ENCODE results near the gene TRIM44.
"Not testable (repeated sequence)": the region's sequence is repeated elsewhere in the genome, so short reads cannot be mapped to it uniquely, and the experiment has no call there.

The TRIM44 gene

DNA sequence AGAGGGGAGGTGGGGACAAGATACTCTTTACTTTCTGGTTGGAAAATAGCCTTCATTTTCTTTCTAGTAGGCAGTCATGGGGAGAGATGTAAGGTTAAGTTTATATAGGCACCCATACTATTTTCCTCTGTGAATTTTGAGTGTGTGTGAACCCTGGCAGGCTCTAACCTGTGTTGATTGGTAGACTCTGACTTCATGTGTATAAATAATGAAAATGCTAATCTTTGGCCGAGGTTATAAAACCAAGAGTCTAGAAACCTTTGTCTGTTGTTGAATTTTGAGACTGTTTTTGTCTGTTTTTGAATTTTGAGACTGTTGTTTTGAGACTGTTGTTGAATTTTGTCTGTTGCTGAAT is 14.0 kb downstream of the TRIM44 start:
- no peak for DNase-seq

DNA sequence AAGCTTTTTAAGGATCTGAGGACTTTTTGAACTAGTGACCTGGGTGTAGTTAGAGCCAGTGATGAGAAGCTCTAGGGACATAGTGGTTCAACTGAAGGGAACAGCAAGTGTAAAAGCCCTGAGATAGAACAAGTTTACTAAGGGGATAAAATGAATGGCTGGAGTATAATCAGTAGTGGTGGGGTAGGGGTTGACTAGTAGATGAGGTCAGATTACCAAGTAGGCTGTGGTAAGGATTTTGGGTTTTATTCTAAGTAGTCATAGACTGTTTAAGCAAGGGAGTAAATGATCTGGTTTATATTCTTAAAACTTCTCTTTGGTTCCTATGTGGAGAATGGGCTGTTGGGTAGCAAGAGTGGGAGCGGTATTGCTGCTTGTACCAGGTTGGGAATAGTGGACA is 15.3 kb downstream of the TRIM44 start:
- no peak for DNase-seq

DNA sequence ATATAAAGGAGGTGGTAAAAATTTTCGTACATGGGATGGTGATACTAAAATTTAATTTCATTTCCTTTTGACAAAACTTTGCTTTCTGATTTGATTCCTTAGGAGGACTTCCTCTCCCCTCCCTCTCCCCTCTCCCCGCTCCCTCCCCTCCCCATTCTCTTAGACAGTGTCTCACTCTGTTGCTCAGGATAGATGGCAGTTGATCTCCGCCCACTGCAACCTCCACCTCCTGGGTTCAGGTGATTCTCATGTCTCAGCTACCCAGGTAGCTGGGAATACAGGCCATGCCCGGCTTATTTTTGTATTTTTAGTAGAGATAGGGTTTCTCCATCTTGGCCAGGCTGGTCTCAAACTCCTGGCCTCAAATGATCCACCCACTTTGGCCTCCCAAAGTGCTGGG is 15.9 kb downstream of the TRIM44 start:
- no peak for DNase-seq

DNA sequence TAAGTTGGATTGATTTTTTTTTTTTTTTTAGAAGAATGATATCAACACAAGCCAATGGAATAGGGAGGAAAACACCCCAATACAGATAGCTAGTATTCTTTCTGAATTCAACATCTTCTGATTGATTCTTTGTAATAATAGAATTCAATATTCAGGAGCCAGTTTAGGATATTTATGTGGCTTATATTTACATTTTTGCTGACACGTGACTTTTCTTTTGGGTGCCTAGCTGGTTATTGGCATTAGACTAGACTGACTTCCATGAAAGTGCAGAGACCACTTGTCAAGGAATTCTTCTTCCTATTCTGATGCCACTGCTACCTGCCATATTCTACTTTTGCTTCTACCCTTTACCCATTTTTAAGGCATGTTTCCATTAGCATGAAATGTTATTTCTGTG is 16.4 kb downstream of the TRIM44 start:
- no peak for DNase-seq

DNA sequence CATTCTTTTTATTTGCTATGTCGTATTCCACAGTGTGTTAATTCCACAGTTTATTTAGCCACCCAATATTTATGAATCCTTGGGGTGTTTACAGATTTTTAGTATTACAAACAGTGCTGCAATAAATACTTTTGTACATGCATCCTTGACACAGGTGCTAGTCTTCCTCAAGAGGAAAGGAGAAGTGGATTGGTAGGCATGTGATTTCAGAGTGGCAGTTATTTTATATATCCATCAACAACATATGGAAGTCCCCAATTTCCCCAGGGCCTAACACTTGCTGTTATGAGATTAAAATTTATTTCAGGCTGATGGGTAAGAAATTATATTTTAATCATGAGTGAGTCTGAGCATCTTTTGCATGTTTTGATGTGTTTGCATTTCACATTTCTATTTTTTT is 17.9 kb downstream of the TRIM44 start:
- DNase-seq: no peak

DNA sequence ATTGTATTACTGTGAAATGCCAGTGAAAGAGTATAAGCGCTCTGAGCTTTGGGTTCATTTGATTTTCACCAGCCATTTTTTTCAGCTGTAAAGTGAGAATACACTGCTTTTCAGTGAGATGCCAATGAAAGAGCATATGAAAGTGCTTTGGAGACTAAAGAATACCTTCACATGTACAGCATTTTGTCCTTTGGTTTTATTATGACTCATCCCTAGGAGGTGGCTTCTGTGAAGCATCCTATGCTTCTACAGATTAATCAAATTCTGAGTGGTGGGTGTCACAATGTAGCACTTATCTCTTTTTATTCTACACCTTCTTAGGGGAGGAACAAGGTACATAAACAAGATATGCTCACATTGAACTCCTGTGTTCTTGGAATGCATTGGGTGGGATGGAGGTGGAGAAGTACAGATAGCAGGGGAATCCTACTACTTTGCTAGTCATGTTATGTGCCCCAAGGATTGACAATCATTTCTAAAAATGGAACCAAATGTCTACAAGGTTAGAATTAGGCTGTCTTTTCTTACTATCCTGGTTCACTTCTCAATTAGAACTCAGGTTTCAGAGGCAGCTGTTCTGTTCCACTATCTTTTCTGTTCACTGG is 18.7 kb downstream of the TRIM44 start:
- DNase-seq: no peak

DNA sequence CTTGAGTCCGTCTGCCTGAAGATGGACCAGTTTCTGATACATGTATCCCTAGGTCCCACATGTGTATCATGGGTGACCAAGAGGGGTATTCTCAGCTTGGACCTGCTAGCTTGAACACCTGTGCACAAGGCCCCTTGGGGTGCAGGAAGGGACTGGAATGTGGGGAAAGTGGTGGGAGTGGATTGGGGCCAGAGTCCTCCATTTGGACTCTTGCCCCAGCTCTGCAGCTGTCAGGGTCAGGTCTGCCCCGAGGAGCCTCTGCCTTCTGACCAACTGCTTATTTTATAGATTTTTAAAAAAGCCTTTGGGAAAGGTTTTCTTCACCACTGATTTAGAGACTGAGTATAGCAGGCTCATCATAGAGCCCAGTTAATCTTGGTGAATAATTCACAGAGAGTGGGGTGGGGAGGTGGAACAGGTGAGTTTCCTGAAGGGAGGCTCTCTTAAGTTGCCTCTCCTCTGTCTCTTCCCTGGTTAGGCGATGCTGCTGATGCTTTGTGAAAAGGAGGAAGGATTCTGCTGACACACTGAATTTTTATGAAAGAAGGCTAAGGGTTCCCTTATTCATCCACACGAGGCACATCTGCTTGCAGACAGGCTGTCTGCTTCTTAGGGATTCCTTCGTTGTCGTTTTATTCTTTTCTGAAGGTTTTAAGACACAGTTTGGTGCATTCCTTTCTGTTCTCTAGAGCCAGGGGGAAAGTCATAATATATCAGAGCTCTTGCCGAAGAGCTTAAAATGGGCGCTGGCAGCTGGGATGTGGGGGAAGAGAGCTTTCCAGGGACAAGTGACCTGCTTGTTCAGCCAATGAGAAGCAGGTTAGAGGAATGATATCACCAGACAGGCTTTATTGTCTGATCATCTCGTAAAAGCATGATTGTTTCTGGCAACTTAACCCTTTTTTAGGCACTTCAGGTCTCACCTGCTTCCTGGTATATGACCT is 19.9 kb downstream of the TRIM44 start:
- no peak for DNase-seq

DNA sequence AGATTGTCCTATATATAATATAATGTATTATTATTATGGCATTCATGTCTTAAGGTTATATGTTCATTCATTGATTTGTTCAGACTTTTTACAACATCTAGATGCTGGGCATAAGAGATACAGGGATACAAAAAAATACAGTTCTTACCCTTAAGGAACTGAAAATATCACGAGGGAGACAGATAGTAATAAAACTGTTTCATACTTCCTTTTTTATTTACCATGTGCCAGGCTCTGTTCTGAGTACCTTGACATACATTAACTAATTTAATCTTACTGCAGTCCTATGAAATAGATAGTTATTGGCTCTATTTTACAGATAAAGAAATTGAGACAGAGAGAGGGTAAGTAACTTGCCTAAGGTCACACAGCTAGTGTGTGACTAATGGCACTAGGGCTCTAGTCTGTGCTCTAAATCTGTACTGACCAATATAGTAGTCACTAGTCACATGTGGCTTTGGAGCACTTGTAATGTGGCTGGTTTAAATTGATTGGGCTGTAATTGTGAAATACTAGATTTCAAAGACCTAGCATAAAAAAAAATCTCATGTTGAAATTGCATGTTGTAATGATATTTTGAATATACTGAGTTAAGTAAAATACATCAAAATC is 21.3 kb downstream of the TRIM44 start:
- no peak for DNase-seq

DNA sequence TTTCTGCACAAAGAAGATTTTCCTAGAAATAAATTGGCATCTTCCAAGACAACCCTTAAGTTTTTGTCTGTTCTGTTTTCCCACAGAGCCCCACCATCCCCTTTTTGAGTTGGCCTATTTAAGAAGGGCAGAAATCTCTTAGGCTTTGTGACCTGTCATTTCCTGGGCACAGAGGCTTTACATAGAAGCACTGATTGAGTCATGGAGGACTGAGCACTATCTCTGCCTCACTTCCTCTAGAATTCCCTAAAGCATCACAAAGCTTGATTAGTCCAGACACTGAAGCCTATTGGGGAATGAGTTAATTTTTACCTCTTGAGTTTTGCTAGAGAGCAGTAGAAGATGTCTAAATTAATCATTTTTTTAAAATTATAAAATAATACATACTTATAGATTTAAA is 25.4 kb downstream of the TRIM44 start:
- DNase-seq: peak; percentile 52

DNA sequence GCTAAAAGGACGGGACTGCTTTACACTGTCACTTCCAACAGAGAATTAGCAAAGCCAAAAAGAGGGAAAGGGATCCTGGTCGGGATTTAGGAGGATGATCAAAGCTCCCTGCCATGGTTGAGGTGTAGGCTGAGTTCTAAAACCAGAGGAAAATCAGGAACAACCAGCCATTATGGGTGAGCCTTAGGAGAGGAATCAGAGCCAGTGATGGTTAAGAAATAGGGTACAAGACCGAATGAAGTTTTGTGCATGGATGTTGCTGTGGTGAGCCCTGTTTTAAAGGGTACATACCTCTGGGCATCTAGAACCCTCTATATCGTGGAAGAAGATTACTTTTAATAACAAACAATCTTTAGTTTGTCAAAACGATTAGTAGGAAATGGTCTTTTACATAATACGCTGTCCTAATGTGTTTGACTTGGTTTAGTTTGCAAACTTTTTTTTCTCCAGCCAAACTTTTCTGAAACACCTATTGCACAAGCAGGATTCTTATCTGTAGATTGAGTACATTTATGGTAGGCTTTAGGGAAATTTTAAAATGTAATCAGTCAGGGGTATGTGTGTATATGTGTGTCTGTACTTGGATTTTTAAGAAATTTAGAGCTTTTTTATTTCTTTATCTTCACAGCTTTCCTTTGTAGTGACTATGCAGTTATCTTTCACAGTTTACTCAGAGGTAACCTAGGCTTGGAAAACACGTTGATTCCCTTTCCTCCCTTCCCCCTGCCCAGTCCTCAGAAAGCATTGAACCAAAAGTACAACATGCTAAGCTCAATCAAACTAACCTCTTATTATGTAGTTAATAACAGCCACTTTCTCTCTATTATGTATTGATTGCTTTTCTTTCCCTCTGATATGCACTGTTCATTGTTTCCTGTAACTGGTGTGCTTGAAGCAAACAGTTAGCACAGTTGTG is 26.8 kb downstream of the TRIM44 start:
- DNase-seq: no peak

DNA sequence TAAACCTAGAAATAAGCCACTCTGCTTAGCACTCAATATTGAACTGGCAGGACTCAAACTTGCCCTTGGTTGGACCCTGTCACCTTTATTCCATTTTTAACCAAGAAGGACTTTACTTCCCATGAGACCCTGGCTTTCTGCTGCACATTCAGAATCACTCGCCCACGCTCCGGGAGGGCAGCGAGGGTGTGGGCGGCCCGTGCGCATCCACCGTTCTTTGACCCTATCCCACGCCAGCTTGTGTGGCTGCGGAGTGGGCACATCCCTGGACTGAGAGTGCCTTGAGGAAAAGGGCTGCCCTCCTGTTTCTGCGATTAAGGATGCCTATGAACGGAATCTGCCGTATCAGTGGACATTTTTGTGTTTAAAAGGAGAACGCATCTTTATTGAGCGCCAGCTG is 39.6 kb downstream of the TRIM44 start:
- no peak for DNase-seq

DNA sequence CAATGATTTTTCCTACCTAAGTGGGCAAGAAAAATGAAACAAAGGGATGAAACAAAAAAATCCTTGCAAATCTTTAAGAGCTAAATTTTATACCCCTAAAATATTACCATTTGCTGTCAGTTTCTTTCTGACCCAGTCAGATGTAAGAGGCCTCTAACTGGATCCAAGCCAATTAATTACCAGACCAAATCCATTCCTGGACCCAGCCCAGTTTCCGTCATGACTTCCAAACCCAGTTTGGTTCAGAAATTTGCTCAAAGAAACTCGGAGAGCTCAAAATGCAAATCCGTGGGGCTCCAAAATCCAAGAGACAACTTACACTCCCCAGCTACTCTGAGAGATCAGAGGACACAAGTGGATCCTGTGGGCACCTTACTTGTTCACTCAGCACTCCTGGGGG is 46.8 kb downstream of the TRIM44 start:
- DNase-seq: no peak

DNA sequence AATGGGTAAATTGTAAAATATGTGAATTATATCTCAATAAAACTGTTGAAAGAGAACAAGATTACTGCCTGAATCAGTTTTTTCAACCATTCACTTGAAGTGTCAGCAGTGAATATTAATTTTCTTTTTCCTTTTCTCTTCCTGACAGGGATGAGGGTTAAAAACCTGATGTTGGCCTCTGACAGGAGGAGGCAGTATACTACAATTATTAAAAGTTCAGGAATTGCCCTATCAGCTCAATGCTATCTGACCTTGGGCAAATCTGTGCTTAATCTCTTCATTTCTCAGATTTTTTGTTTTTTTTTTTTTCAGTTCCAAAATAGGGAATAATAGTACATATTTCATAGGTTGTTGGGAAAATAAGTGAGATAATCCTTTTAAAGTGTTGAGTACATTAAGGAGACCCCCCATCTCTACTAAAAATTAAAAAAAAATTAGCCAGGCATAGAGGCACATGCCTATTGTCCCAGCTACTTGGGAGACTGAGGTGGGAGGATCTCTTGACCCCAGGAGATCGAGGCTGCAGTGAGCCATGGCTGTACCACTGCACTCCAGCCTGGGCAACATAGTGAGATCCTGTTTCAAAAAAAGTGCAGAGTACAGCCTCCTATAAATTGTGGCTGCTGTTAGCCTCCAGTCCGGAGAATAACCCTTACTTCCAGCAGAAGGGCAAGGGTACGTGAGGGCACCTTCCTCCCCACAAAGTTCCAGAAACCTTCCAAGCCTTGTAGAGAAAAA is 48.8 kb downstream of the TRIM44 start:
- DNase-seq: no peak

DNA sequence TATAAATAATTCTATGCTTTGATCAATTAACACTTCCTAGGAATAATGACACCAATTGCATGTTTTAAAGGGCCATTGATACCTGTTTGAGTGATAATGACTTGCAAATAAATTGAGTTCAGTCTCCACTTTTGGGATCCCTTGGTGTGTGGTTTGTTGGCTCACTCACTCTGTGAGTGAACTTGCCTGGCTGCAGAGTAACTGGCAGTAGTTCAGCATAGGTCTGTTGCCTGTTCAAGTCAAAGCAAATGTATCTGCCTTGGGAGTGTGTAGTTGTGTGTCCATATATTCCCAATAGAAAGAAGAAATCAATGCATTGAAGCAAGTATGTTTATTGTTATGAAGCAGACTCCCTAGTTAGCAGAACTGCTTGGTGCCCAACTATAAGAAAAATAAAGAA is 49.3 kb downstream of the TRIM44 start:
- no peak for DNase-seq

DNA sequence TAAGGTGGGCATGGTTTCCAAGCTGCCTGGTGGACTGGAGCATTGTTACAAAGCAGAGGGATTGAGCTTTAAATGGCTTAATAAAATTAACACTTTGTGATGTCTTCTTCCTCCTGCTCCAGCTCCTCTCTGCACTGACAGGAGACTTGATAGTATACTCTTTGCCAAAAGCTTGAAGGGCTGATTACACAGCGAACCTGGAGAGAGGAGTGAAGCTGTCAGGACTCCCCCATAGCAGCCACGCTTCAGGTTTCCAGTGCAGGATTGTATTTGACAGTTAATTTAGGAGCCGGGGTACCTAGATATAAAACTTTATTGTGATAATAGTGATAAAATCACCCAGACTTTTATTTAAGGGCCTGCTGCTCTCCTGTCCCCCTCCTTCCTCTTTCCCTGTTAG is 50.0 kb downstream of the TRIM44 start:
- DNase-seq: no peak

DNA sequence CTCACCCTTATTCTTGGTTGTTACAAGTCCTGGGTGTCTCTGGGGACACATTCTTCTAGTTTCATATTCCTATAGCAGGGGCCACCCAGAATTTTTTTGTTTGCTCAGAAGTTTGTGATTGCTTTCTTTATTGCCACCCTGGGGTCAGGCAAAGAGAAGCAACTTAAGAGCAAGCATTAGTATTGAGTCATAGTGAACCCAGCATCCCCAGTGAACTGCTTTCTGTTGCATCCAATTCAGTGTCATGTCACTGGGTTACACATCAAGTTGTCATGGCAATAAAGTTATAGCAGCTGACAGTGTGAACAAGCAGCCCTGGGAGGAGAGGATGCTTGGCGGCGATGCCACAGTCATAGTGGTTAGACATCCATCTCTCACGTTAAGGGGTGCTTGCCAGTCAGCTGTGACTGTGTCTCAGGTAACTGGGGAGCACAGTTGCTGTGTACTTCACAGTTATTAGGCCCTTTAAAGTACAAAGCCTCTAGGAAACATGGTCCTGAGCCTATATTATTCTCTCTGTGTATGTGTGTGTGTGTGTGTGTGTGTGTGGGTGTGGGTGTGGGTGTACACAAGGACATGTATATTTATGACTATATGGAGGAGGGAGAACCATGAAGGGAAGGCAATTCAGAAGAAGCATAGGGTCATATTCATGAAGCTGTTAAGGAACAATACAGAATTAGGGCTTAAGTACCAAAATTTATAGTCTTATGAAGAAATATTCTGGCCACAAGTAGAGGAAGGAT is 52.5 kb downstream of the TRIM44 start:
- DNase-seq: peak; percentile 54

DNA sequence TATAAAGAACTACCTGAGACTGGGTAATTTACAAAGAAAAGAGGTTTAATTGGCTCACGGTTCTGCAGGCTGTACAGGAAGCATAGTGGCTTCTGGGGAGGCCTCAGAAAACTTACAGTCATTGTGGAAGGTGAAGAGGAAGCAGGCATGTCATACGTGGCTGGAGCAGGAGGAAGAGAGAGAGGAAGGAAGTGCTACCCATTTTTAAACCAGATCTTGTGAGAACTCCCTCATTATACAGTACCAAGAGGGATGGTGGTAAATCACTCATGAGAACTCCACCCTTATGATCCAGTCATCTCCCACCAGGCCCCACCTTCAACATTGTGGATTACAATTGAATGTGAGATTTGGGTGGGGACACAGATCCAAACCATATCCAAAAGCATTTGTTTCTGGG is 53.1 kb downstream of the TRIM44 start:
- DNase-seq: not testable (repeated sequence)

DNA sequence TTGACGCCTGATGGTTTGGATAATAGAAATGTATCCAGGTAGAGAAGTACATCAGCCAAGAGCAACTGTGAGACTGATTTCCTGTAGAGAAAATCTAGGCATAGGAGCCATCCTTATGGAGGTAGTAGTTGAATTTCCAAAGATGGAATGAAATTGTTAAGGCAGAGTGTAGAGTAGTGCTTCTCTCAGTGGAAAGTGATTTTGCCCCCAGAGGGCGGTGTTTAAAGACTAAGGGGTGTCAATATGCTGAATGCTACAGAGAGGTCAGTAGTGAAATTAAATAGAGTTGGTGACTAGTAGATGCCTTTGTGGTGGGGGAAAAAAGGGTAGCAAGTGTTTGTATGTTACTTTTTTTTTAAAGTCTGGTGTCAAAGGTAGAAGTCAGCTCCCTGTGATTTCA is 54.5 kb downstream of the TRIM44 start:
- DNase-seq: no peak

DNA sequence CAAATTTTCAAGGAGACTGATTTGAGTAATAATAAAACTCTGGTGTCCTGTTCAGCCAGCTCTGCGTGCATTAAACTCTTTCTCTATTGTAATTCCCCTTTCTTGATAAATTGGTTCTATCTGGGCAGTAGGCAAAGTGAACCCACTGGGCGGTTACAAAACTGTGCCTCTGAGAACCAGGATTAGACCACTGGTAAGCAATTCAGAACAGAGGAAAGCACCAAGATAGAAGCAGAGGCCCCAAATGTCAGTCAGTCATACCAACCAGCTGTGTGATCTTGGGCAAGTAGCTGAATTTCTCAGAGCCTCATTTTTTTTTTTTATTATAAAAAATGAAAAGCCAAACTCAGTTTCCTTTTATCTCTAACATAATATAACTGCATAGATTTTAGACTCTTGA is 54.9 kb downstream of the TRIM44 start:
- DNase-seq: no peak

DNA sequence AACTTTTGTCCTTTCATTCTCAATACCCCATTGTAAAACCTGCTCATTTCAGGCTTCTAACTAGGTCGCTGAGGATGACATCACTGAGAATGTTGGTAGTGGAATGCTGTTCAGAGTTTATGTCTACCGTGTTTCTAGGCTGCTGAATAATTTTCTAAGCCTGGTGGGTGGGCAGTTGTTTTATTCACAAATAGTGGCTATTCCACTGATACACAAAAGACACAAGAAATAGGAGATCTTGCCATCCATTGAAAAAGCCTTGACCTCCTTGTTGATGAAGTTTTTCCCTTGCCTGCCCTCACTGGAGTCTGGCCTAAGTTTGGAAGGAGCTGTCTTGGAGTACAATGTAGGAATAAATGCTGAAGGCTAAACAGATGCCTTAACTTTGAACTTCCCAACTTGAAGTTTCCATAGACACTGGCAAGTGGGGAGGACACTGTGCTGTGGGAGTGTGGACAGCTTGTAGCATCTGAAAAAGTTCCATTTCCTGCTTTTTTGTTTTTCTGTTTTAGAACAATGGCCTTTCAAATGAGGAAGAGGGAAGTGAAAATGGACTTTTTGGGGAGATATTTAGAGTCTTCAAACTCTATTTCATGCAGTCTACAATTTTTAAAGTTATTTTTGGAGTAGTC is 59.2 kb downstream of the TRIM44 start:
- DNase-seq: no peak

DNA sequence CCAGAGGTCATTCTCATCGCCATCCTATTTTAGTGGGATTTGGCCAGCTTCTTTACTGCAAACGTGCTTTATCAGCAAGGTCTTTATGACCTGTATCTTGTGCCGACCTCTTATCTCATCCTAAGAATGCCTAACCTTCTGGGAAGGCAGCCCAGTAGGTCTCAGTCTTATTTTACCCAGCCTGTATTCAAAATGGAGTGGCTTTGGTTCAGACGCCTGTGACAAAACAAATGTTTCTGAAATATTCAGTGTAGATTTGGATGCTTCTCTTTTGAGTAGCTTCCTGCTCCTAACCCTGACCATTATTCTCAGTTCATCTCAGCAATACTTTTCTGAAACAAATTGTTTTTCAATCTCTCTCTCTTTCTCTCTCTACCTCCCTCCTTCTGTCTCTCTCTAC is 60.1 kb downstream of the TRIM44 start:
- DNase-seq: no peak
